ENCODE data around the gene RRP1B.

DNA sequence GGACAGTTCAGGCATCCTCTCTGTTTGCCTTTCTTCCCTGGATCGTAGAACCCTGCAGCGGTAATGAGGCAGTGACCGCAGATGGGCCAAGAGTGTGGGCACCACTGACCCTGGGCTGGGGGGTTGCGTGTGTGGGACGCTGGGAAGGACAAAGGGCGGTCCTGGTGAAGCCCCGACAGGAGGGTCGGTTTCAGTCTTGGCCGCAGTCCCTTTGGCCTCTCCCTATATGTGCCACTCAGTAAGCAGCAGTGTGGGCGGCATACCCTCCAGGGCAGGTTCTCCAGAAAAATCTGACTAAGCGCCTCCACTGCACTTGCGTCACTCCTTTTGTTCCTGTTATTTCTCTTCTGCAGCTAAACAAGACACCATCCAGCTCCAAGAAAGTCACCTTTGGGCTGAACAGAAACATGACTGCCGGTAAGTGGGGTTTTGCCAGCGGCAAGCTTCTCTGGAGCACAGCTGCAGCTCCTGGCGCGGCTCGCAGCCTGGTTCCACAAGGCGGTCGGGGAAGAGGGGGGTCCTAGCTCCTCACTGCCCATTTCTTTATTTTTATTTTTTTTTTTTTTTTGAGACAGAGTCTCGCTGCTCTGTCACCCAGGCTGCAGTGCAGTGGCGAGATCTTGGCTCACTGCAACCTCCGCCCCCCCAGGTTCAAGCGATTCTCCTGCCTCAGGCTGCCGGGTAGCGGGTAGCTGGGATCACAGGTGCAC, 31.9 kb downstream of the RRP1B start:
- TF ChIP-seq, protein P1, sequence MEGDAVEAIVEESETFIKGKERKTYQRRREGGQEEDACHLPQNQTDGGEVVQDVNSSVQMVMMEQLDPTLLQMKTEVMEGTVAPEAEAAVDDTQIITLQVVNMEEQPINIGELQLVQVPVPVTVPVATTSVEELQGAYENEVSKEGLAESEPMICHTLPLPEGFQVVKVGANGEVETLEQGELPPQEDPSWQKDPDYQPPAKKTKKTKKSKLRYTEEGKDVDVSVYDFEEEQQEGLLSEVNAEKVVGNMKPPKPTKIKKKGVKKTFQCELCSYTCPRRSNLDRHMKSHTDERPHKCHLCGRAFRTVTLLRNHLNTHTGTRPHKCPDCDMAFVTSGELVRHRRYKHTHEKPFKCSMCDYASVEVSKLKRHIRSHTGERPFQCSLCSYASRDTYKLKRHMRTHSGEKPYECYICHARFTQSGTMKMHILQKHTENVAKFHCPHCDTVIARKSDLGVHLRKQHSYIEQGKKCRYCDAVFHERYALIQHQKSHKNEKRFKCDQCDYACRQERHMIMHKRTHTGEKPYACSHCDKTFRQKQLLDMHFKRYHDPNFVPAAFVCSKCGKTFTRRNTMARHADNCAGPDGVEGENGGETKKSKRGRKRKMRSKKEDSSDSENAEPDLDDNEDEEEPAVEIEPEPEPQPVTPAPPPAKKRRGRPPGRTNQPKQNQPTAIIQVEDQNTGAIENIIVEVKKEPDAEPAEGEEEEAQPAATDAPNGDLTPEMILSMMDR (IDR thresholded peaks at IDR 0.05) = no peak
- no peak for TF ChIP-seq POLR2A (IDR thresholded peaks at IDR 0.05)
